Measurements from ENCODE around the gene HDAC7. TPM values are rescaled to one million over a fixed set of nuclear protein-coding genes. Genes with fewer than 3 reads are reported as not detected.

Gene HDAC7
- total and polyA plus RNA-seq, 4 donors, result 49.3 to 119 (median 69.7) TPM

- peaks cover 9 to 46% (median 34%) of the 10 kb centered on the region in 5 donors for H3K4me1 ChIP-seq (ENCODE audit: control insufficient read depth in 5 of 5, insufficient read depth in 5 of 5, low read length in 5 of 5)
- no peak overlapping the region for H3K4me3 ChIP-seq
- 51 to 55% methylated on average over 4 of the region's 4 CpGs for WGBS, 2 donors
- ATAC-seq (ENCODE audit: insufficient read depth, low FRiP score) (no peak), DNase-seq (no peak)
- peak overlapping the region; percentile 72 to 87 for H3K27ac ChIP-seq (ENCODE audit: low read depth in 1 of 2, low read length in 1 of 2)
- H3K36me3 ChIP-seq (ENCODE audit: control insufficient read depth in 4 of 4, insufficient read depth in 4 of 4, low read length in 4 of 4), result no peaks in the 10 kb centered on the region
- H3K9me3 ChIP-seq (ENCODE audit: control insufficient read depth in 4 of 4, insufficient read depth in 3 of 4, low read length in 3 of 4), result no peaks in the 10 kb centered on the region
- no peaks in the 10 kb centered on the region for H3K27me3 ChIP-seq (ENCODE audit: control insufficient read depth in 3 of 3, insufficient read depth in 3 of 3, low read length in 2 of 3)
- no peak for TF ChIP-seq CTCF (IDR thresholded peaks at IDR 0.05; ENCODE audit: control extremely low read depth, extremely low read depth)
- H3K9ac ChIP-seq (ENCODE audit: insufficient read depth in 1 of 2, low read length in 2 of 2), result no peak overlapping the region
Observed at GRCh38 chr12:47736216-47736615, 83.5 kb downstream of the HDAC7 start.

GRCh38 chr12:47735649-47736048 lies 84.1 kb downstream of the HDAC7 start:
- no peaks in the 10 kb centered on the region for H3K9me3 ChIP-seq (ENCODE audit: control insufficient read depth in 4 of 4, insufficient read depth in 3 of 4, low read length in 3 of 4)
- TF ChIP-seq CTCF (IDR thresholded peaks at IDR 0.05; ENCODE audit: control extremely low read depth, extremely low read depth), result no peak
- H3K36me3 ChIP-seq (ENCODE audit: control insufficient read depth in 4 of 4, insufficient read depth in 4 of 4, low read length in 4 of 4), result no peaks in the 10 kb centered on the region
- H3K4me3 ChIP-seq, result no peak overlapping the region
- DNase-seq (no peak), ATAC-seq (ENCODE audit: insufficient read depth, low FRiP score) (no peak)
- H3K9ac ChIP-seq (ENCODE audit: insufficient read depth in 1 of 2, low read length in 2 of 2), result no peak overlapping the region
- peaks cover 9 to 40% (median 31%) of the 10 kb centered on the region in 5 donors for H3K4me1 ChIP-seq (ENCODE audit: control insufficient read depth in 5 of 5, insufficient read depth in 5 of 5, low read length in 5 of 5)
- peak overlapping the region in 1 of 2 donors; percentile 72 for H3K27ac ChIP-seq (ENCODE audit: low read depth in 1 of 2, low read length in 1 of 2)
- no peaks in the 10 kb centered on the region for H3K27me3 ChIP-seq (ENCODE audit: control insufficient read depth in 3 of 3, insufficient read depth in 3 of 3, low read length in 2 of 3)
- WGBS, 2 donors, result 93% methylated on average over 11 of the region's 11 CpGs

- Histone ChIP-seq H3K9ac (ENCODE audit: insufficient read depth in 1 of 2, low read length in 2 of 2) (no peak overlapping the region), H3K4me1 (ENCODE audit: control insufficient read depth in 5 of 5, insufficient read depth in 5 of 5, low read length in 5 of 5) (peaks cover 9 to 42% (median 31%) of the 10 kb centered on the region in 5 donors), H3K27ac (ENCODE audit: low read depth in 1 of 2, low read length in 1 of 2) (peak overlapping the region in 1 of 2 donors; percentile 33)
Observed at GRCh38 chr12:47734725-47735480, 84.8 kb downstream of the HDAC7 start.

More at GRCh38 chr12:47734725-47735480, 84.8 kb downstream of the HDAC7 start:
- Histone ChIP-seq H3K4me3 (no peak overlapping the region), H3K27me3 (ENCODE audit: control insufficient read depth in 3 of 3, insufficient read depth in 3 of 3, low read length in 2 of 3) (no peaks in the 10 kb centered on the region), H3K9me3 (ENCODE audit: control insufficient read depth in 4 of 4, insufficient read depth in 3 of 4, low read length in 3 of 4) (no peaks in the 10 kb centered on the region), H3K36me3 (ENCODE audit: control insufficient read depth in 4 of 4, insufficient read depth in 4 of 4, low read length in 4 of 4) (no peaks in the 10 kb centered on the region)
- peak; percentile 79 to 87 (median 83) for DNase-seq
- TF ChIP-seq CTCF (IDR thresholded peaks at IDR 0.05; ENCODE audit: control extremely low read depth, extremely low read depth), result no peak
- ATAC-seq (ENCODE audit: insufficient read depth, low FRiP score), result no peak
- 73 to 81% methylated on average over 12 of the region's 12 CpGs for WGBS, 2 donors
